ENCODE data around the gene CCDC191. TPM values are rescaled to one million over a fixed set of nuclear protein-coding genes. Genes with fewer than 3 reads are reported as not detected.

Gene CCDC191
- total RNA-seq, 1 donor from 2014 or later, result 8.6 TPM

DNA sequence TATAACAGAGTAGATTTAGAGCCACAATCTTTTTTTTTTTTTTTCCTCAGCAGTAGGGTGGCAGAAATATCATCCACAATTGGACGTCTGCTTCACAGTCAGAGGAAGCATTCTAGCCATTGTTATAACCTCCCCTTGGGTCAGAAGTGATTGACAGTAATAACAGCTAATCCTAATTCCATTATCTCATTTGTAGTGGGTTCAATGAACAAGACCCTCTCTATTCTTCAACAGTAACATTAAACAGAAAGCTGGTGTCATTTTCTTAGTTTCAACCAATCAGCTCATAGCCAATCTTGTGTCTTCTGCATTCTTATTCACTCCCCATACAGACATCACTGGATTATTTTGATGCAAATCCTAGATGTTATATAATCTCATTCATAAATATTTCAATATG, 44.8 kb upstream of the CCDC191 start:
- H3K4me3 ChIP-seq, result no peak overlapping the region
- no peak overlapping the region for H3K27ac ChIP-seq
- no peaks in the 10 kb centered on the region for H3K27me3 ChIP-seq
- no peaks in the 10 kb centered on the region for H3K4me1 ChIP-seq
- H3K36me3 ChIP-seq, result no peaks in the 10 kb centered on the region
- no peak for DNase-seq (ENCODE audit: extremely low spot score in 2 of 2)
- no peaks in the 10 kb centered on the region for H3K9me3 ChIP-seq
- TF ChIP-seq POLR2A (IDR thresholded peaks at IDR 0.05), result no peak
- TF ChIP-seq, protein P1, sequence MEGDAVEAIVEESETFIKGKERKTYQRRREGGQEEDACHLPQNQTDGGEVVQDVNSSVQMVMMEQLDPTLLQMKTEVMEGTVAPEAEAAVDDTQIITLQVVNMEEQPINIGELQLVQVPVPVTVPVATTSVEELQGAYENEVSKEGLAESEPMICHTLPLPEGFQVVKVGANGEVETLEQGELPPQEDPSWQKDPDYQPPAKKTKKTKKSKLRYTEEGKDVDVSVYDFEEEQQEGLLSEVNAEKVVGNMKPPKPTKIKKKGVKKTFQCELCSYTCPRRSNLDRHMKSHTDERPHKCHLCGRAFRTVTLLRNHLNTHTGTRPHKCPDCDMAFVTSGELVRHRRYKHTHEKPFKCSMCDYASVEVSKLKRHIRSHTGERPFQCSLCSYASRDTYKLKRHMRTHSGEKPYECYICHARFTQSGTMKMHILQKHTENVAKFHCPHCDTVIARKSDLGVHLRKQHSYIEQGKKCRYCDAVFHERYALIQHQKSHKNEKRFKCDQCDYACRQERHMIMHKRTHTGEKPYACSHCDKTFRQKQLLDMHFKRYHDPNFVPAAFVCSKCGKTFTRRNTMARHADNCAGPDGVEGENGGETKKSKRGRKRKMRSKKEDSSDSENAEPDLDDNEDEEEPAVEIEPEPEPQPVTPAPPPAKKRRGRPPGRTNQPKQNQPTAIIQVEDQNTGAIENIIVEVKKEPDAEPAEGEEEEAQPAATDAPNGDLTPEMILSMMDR (IDR thresholded peaks at IDR 0.05), result no peak
- no peak for TF ChIP-seq POLR2AphosphoS5 (IDR thresholded peaks at IDR 0.05; ENCODE audit: insufficient read depth in 1 of 2, low read depth in 1 of 2)
- intact Hi-C loops (cut with DNase I), result no loop called here

GRCh38 chr3:114095796-114096195, 39.5 kb upstream of the CCDC191 start:
- TF ChIP-seq POLR2AphosphoS5 (IDR thresholded peaks at IDR 0.05; ENCODE audit: insufficient read depth in 1 of 2, low read depth in 1 of 2) (no peak), POLR2A (IDR thresholded peaks at IDR 0.05) (no peak)
- TF ChIP-seq, protein P1 (IDR thresholded peaks at IDR 0.05), result no peak
- Histone ChIP-seq H3K9me3 (no peaks in the 10 kb centered on the region), H3K27me3 (no peaks in the 10 kb centered on the region), H3K36me3 (no peaks in the 10 kb centered on the region), H3K4me3 (no peak overlapping the region), H3K4me1 (no peaks in the 10 kb centered on the region), H3K27ac (no peak overlapping the region)
- intact Hi-C loops (cut with DNase I), result no loop called here
- no peak for DNase-seq (ENCODE audit: extremely low spot score in 2 of 2)

DNA sequence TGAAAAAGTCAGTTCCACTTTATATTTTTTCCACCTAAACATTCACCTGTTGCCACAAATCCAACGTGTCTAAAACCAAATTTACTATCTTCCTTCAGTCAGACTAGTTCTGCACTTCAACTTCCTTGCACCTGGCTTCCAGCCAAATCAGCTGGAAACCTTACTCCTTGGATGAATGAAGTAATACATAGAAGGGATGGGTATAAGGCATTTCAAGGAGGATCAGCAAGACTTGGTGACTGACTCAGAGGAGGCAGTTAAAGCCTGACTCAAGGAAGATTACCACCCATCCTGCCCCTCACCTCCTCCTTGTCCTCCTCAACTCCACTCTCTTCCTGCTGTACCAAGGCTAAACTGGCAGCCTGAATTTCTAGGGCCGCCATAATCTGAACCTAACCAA, 37.3 kb upstream of the CCDC191 start:
- no peak for DNase-seq (ENCODE audit: extremely low spot score in 2 of 2)
- H3K9me3 ChIP-seq, result no peaks in the 10 kb centered on the region
- H3K4me1 ChIP-seq, result no peaks in the 10 kb centered on the region
- H3K27ac ChIP-seq, result no peak overlapping the region
- H3K4me3 ChIP-seq, result no peak overlapping the region
- no peaks in the 10 kb centered on the region for H3K27me3 ChIP-seq
- H3K36me3 ChIP-seq, result no peaks in the 10 kb centered on the region
- TF ChIP-seq POLR2AphosphoS5 (IDR thresholded peaks at IDR 0.05; ENCODE audit: insufficient read depth in 1 of 2, low read depth in 1 of 2), result no peak
- TF ChIP-seq, protein P1 (IDR thresholded peaks at IDR 0.05), result no peak
- no peak for TF ChIP-seq POLR2A (IDR thresholded peaks at IDR 0.05)
- intact Hi-C loops (cut with DNase I), result no loop called here

DNA sequence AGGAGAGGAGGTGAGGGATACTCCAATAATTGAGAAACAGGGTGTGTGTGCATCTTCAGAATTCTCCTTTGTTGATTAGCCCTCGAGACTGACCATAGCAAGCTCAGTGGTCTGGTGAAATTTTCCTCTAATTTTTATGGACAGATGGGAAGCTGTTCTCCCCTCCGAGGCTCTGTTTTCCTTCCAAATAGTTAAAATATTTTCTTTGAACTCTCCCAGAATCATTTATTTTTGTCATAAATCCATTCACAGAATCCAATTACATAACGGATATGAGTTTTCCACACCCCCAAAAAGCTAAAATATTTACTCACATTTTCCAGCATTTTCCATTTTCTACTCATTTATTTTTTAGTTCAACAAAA, 36.7 kb upstream of the CCDC191 start:
- Histone ChIP-seq H3K9me3 (no peaks in the 10 kb centered on the region), H3K4me1 (no peaks in the 10 kb centered on the region), H3K36me3 (no peaks in the 10 kb centered on the region), H3K4me3 (no peak overlapping the region), H3K27ac (no peak overlapping the region), H3K27me3 (no peaks in the 10 kb centered on the region)
- TF ChIP-seq POLR2AphosphoS5 (IDR thresholded peaks at IDR 0.05; ENCODE audit: insufficient read depth in 1 of 2, low read depth in 1 of 2), result no peak
- TF ChIP-seq POLR2A (IDR thresholded peaks at IDR 0.05), result no peak
- TF ChIP-seq, protein P1 (IDR thresholded peaks at IDR 0.05), result no peak
- intact Hi-C loops (cut with DNase I), result no loop called here
- no peak for DNase-seq (ENCODE audit: extremely low spot score in 2 of 2)

DNA sequence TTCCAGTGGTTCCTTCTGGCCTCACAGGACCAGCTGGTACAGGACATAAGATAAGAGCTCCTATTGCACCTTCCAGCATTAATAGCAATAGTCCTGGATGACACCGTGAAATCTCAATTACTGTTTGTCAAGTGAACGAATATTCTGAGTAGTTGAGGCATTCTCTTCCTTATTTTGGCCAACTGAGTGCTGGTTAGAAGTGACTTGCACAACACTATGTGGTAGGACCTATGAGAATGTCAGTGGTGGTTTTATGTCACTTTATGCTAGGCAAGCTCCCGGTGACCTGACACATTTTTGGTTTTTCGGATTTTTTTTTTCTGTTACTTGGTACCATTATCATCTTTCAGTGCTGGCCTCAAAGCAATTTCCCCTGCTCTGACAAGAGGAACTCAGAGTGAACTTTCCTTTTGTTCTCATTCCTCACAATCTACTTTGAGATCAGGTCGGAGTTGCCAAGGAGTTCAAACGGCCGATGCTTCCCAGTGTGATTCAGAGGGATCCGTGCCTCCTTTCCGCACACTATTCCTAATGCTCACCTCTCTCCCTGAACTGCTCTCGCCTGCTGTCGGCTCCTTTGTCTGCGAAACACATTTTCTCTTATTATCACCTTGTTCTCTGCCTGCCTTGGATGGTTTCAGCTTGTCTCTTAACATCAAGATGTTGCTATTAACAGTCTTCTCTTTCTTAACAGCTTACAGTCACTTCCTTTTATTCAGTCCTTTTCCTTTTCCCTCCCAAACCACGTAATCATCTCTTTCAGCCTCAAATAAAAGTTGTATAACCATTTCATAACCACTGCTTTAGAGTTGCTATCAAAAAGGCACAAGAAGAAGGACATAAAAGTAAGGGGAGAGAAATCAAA, 36.1 kb upstream of the CCDC191 start:
- Histone ChIP-seq H3K36me3 (peaks cover 0 to 3% of the 10 kb centered on the region in 2 donors), H3K27ac (no peak overlapping the region), H3K9me3 (no peaks in the 10 kb centered on the region), H3K4me1 (no peaks in the 10 kb centered on the region), H3K27me3 (no peaks in the 10 kb centered on the region), H3K4me3 (no peak overlapping the region)
- TF ChIP-seq POLR2AphosphoS5 (IDR thresholded peaks at IDR 0.05; ENCODE audit: insufficient read depth in 1 of 2, low read depth in 1 of 2), result no peak
- intact Hi-C loops (cut with DNase I), result no loop called here
- DNase-seq (ENCODE audit: extremely low spot score in 2 of 2), result no peak
